Islet of Langerhans (tissue), 1 donor: ENCODE results near the gene STAG1.
"Not testable (repeated sequence)": the region's sequence is repeated elsewhere in the genome, so short reads cannot be mapped to it uniquely, and the experiment has no call there.

Source experiments
- FAIRE-seq: peaks from one replicate; lab custom pipeline; 2011; peaks lifted over from hg19 to GRCh38; lab: Jason Lieb, UNC

STAG1 gene

GRCh38 chr3:136498919-136499447, 253.2 kb downstream of the STAG1 start:
- no peak for FAIRE-seq

- no peak for FAIRE-seq
These were observed 257.0 kb downstream of the STAG1 start for GRCh38 chr3:136495213-136495612.

- no peak for FAIRE-seq
These were observed 261.4 kb downstream of the STAG1 start for GRCh38 chr3:136490646-136491405.

- FAIRE-seq: no peak
These were observed 266.4 kb downstream of the STAG1 start for GRCh38 chr3:136485777-136486176.

- no peak for FAIRE-seq
These were observed 275.9 kb downstream of the STAG1 start for GRCh38 chr3:136476280-136476679.

GRCh38 chr3:136474876-136475275, 277.3 kb downstream of the STAG1 start:
- FAIRE-seq: not testable (repeated sequence)

- no peak for FAIRE-seq
These were observed 278.4 kb downstream of the STAG1 start for GRCh38 chr3:136473716-136474326.

- FAIRE-seq: no peak
These were observed 286.9 kb downstream of the STAG1 start for GRCh38 chr3:136465296-136465695.

GRCh38 chr3:136464502-136464901, 287.7 kb downstream of the STAG1 start:
- FAIRE-seq: no peak

- FAIRE-seq: no peak
These were observed 289.0 kb downstream of the STAG1 start for GRCh38 chr3:136463170-136463569.

- FAIRE-seq: no peak
These were observed 294.4 kb downstream of the STAG1 start for GRCh38 chr3:136457793-136458192.

- FAIRE-seq: peak; percentile 56
These were observed 296.0 kb downstream of the STAG1 start for GRCh38 chr3:136456196-136456595.

- FAIRE-seq: no peak
These were observed 307.6 kb downstream of the STAG1 start for GRCh38 chr3:136444581-136444980.

- FAIRE-seq: no peak
These were observed 315.1 kb downstream of the STAG1 start for GRCh38 chr3:136437043-136437442.

- no peak for FAIRE-seq
These were observed 317.7 kb downstream of the STAG1 start for GRCh38 chr3:136434429-136434828.

- no peak for FAIRE-seq
These were observed 319.5 kb downstream of the STAG1 start for GRCh38 chr3:136432685-136433084.

GRCh38 chr3:136428167-136428566, 324.0 kb downstream of the STAG1 start:
- FAIRE-seq: no peak

- FAIRE-seq: no peak
These were observed 324.9 kb downstream of the STAG1 start for GRCh38 chr3:136427236-136427635.

- FAIRE-seq: no peak
These were observed 337.7 kb downstream of the STAG1 start for GRCh38 chr3:136414476-136414875.

- FAIRE-seq: peak; percentile 60
These were observed 339.9 kb downstream of the STAG1 start for GRCh38 chr3:136412307-136412706.

- no peak for FAIRE-seq
These were observed 342.6 kb downstream of the STAG1 start for GRCh38 chr3:136409549-136409948.

- peak; percentile 21 for FAIRE-seq
These were observed 348.1 kb downstream of the STAG1 start for GRCh38 chr3:136404056-136404455.

GRCh38 chr3:136396916-136397315, 355.3 kb downstream of the STAG1 start:
- no peak for FAIRE-seq

- no peak for FAIRE-seq
These were observed 361.6 kb downstream of the STAG1 start for GRCh38 chr3:136390574-136390973.
